WTC11 (cell line): ENCODE data around the gene SERPIND1.
"Not testable (repeated sequence)": the region's sequence is repeated elsewhere in the genome, so short reads cannot be mapped to it uniquely, and the experiment has no call there.

Experiments used
- ARID4B ChIP-seq: sonication (generic); formaldehyde crosslinking; IDR thresholded peaks from 2 replicates; pipeline ENCODE4 v1.8.0; 2023; ENCODE audit warnings: missing genetic modification reagents, mild to moderate bottlenecking, borderline replicate concordance
- ATF1 ChIP-seq: sonication (generic); formaldehyde crosslinking; IDR thresholded peaks from 2 replicates; pipeline ENCODE4 v1.8.1; 2023; ENCODE audit warnings: mild to moderate bottlenecking, moderate library complexity, missing genetic modification reagents
- CTCF ChIP-seq: fragments of 200-600 bp; IDR thresholded peaks from 2 replicates; pipeline ENCODE4 v1.8.0; 2022; ENCODE audit warnings: antibody characterized with exemption
- ELF4 ChIP-seq: sonication (generic); formaldehyde crosslinking; IDR thresholded peaks from 2 replicates; pipeline ENCODE4 v1.8.1; 2022; ENCODE audit warnings: low read depth, mild to moderate bottlenecking, moderate library complexity, missing genetic modification reagents
- ESRRA ChIP-seq: sonication (generic); formaldehyde crosslinking; IDR thresholded peaks from 2 replicates; pipeline ENCODE4 v1.8.1; 2022; ENCODE audit warnings: mild to moderate bottlenecking, missing genetic modification reagents, borderline replicate concordance
- JAZF1 ChIP-seq: fragments of 250-450 bp; sonication (Bioruptor Pico); IDR thresholded peaks from 2 replicates; pipeline ENCODE4 v1.9.0; 2021; ENCODE audit warnings: moderate library complexity, mild to moderate bottlenecking, inconsistent platforms
- USF2 ChIP-seq: sonication (generic); formaldehyde crosslinking; IDR thresholded peaks from 2 replicates; pipeline ENCODE4 v1.8.1; 2023; ENCODE audit warnings: mild to moderate bottlenecking, missing genetic modification reagents, moderate library complexity
- ZNF121 ChIP-seq: sonication (generic); formaldehyde crosslinking; IDR thresholded peaks from 2 replicates; pipeline ENCODE4 v1.8.0; 2023; ENCODE audit warnings: missing genetic modification reagents
- ZNF281 ChIP-seq: sonication (generic); formaldehyde crosslinking; IDR thresholded peaks from 2 replicates; pipeline ENCODE4 v1.8.0; 2023; ENCODE audit warnings: mild to moderate bottlenecking, missing genetic modification reagents
- ZNF317 ChIP-seq: sonication (generic); formaldehyde crosslinking; IDR thresholded peaks from 2 replicates; pipeline ENCODE4 v1.8.1; 2023; ENCODE audit warnings: low read depth, mild to moderate bottlenecking, moderate library complexity, missing genetic modification reagents, borderline replicate concordance
- TF ChIP-seq, protein P1 (sequence below): sonication (generic); formaldehyde crosslinking; IDR thresholded peaks from 2 replicates; pipeline ENCODE4 v1.8.0; 2022; ENCODE audit warnings: mild to moderate bottlenecking, missing genetic modification reagents

DNA sequence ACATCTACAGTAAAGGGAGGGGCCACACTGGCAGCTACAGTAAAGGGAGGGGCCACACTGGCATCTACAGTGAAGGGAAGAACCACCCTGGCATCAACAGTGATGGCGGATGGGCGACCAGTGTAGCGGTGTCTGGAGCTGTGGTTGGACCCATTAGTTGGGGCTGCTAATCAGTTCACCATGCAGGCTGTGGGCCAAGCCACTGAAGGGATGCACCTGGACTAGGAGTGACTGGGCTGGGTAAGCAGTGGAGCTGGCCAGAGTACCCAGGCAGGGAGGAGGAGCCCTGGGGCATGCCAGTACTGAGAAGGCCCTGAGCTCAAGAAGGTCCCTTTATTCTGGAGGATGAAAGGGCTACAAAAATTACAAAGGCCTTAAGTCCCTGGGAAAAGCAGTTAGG lies 37.0 kb upstream of the SERPIND1 start:
- not testable (repeated sequence) for TF ChIP-seq CTCF; ESRRA (CRISPR knock-in tag); ZNF317; ZNF281 (CRISPR knock-in tag); ELF4 (CRISPR knock-in tag); USF2; ARID4B (CRISPR knock-in tag); ATF1; ZNF121 (CRISPR knock-in tag); JAZF1 (CRISPR knock-in tag)
- TF ChIP-seq, protein P1, sequence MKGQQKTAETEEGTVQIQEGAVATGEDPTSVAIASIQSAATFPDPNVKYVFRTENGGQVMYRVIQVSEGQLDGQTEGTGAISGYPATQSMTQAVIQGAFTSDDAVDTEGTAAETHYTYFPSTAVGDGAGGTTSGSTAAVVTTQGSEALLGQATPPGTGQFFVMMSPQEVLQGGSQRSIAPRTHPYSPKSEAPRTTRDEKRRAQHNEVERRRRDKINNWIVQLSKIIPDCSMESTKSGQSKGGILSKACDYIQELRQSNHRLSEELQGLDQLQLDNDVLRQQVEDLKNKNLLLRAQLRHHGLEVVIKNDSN (CRISPR knock-in tag) = not testable (repeated sequence)
